Lung (tissue), 12 donors: ENCODE data around the gene PAX2. TPM values are rescaled to one million over a fixed set of nuclear protein-coding genes. Genes with fewer than 3 reads are reported as not detected.
"Not testable (repeated sequence)": the region's sequence is repeated elsewhere in the genome, so short reads cannot be mapped to it uniquely, and the experiment has no call there.

ENCODE experiments used
- ATAC-seq: fragments of 200-7000 bp; cut with Tn5 transposase; one replicate; pipeline ENCODE4 v1.9.1; 2020; ENCODE audit warnings: moderate number of reproducible peaks; ENCODE audit not compliant: insufficient read depth, low FRiP score
- DNase-seq, 3 donors: peaks; one replicate each; pipeline ENCODE4 v3.0.0-alpha.2; 2013 to 2017
- H3K27ac ChIP-seq, 2 donors: one replicate each; pipeline ENCODE4 v1.5.1; 2013; ENCODE audit warnings: mild to moderate bottlenecking in 2 of 2, moderate library complexity in 2 of 2, control low read depth in 1 of 2, inconsistent platforms in 1 of 2, low read depth in 1 of 2, low read length in 1 of 2
- H3K27me3 ChIP-seq, 3 donors: one replicate each; pipeline ENCODE4 v1.5.1; 2013; ENCODE audit warnings: low read length in 2 of 3; ENCODE audit not compliant: control insufficient read depth in 3 of 3, insufficient read depth in 3 of 3
- H3K36me3 ChIP-seq, 4 donors: one replicate each; pipeline ENCODE4 v1.5.1; 2013; ENCODE audit warnings: low read length in 4 of 4, mild to moderate bottlenecking in 1 of 4, moderate library complexity in 1 of 4; ENCODE audit not compliant: control insufficient read depth in 4 of 4, insufficient read depth in 4 of 4
- H3K4me1 ChIP-seq, 5 donors: one replicate each; pipeline ENCODE4 v1.5.1; 2013; ENCODE audit warnings: low read length in 5 of 5, mild to moderate bottlenecking in 2 of 5, moderate library complexity in 1 of 5; ENCODE audit not compliant: control insufficient read depth in 5 of 5, insufficient read depth in 5 of 5
- H3K4me3 ChIP-seq: one replicate; pipeline ENCODE4 v1.5.1; 2013; ENCODE audit warnings: mild to moderate bottlenecking, control low read depth, moderate library complexity
- H3K9ac ChIP-seq, 2 donors: one replicate each; pipeline ENCODE4 v1.5.1; 2013; ENCODE audit warnings: low read length in 2 of 2, control low read depth in 1 of 2; ENCODE audit not compliant: insufficient read depth in 1 of 2
- H3K9me3 ChIP-seq, 4 donors: one replicate each; pipeline ENCODE4 v1.5.1; 2013; ENCODE audit warnings: low read length in 3 of 4, mild to moderate bottlenecking in 1 of 4, moderate library complexity in 1 of 4; ENCODE audit not compliant: control insufficient read depth in 4 of 4, insufficient read depth in 3 of 4
- WGBS, 2 donors: extraction: QIAGEN DNeasy Blood & Tissue Kit; methylation state at CpG; one replicate each; pipeline ENCODE4 v1.1.7; 2013; 5-methylcytosine and 5-hydroxymethylcytosine counted together
- polyA plus RNA-seq, 2 donors: library from polyadenylated mRNA; stranded (reverse); fragments of 200-250 nt; gene quantifications; one replicate each; pipeline ENCODE4 v1.2.1, GENCODE V29; 2013
- total RNA-seq, 2 donors: library from RNA; depleted of rRNA in 1 of 2; stranded (reverse); fragments of >200 nt in 1 of 2; gene quantifications; one replicate each; pipeline ENCODE4 v1.2.1, GENCODE V29; 2014 to 2021
- TF ChIP-seq, protein P1 (sequence below): IDR thresholded peaks from 2 replicates; pipeline ENCODE4 v1.5.1; 2012; ENCODE audit warnings: mild to moderate bottlenecking; ENCODE audit errors: control extremely low read depth, extremely low read depth
- donor health status: control.
- donor health status: control.
- donor health status: Bipolar disorder and iron deficiency.
- donor health status: healthy.
- donor health status: DM: yes; HTN: yes; CAD: no.

The PAX2 gene
- total and polyA plus RNA-seq, 4 donors: not detected

DNA sequence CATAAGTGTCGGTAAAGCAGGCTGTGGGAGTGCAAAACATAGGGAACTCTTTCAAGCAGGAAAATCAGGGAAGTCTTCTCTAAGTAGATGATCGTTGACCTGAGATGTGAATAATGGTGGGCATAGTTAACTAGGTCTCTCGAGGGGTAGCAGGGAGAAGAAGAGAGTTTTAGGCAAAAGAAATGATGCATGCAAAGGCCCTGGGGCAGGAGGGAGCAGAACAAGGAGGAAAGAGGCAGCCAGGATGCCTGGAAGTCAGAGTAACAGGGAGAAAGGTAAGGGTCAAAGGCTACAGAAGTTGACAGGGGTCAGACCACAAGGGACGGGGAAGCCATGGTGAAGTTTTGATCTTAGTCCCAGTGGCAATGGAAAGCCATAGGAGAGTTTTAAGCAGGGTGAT, 47.8 kb upstream of the PAX2 start:
- Histone ChIP-seq H3K4me1 (no peaks in the 10 kb centered on the region), H3K4me3 (no peak overlapping the region), H3K9me3 (peaks cover 0 to 3% (median 0%) of the 10 kb centered on the region in 4 donors), H3K27ac (no peak overlapping the region), H3K27me3 (peaks cover 0 to 45% (median 6%) of the 10 kb centered on the region in 3 donors), H3K36me3 (no peaks in the 10 kb centered on the region), H3K9ac (no peak overlapping the region)
- TF ChIP-seq, protein P1, sequence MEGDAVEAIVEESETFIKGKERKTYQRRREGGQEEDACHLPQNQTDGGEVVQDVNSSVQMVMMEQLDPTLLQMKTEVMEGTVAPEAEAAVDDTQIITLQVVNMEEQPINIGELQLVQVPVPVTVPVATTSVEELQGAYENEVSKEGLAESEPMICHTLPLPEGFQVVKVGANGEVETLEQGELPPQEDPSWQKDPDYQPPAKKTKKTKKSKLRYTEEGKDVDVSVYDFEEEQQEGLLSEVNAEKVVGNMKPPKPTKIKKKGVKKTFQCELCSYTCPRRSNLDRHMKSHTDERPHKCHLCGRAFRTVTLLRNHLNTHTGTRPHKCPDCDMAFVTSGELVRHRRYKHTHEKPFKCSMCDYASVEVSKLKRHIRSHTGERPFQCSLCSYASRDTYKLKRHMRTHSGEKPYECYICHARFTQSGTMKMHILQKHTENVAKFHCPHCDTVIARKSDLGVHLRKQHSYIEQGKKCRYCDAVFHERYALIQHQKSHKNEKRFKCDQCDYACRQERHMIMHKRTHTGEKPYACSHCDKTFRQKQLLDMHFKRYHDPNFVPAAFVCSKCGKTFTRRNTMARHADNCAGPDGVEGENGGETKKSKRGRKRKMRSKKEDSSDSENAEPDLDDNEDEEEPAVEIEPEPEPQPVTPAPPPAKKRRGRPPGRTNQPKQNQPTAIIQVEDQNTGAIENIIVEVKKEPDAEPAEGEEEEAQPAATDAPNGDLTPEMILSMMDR: no peak
- no peak for DNase-seq
- ATAC-seq: no peak
- WGBS, 2 donors: 71 to 74% methylated on average over 4 of the region's 4 CpGs

DNA sequence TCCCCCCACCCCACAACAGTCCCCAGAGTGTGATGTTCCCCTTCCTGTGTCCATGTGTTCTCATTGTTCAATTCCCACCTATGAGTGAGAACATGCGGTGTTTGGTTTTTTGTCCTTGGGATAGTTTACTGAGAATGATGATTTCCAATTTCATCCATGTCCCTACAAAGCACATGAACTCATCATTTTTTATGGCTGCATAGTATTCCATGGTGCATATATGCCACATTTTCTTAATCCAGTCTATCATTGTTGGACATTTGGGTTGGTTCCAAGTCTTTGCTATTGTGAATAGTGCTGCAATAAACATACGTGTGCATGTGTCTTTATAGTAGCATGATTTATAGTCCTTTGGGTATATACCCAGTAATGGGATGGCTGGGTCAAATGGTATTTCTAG, 43.7 kb upstream of the PAX2 start:
- not testable (repeated sequence) for H3K9ac ChIP-seq, H3K4me3 ChIP-seq, DNase-seq, H3K27ac ChIP-seq, H3K4me1 ChIP-seq, ATAC-seq, H3K36me3 ChIP-seq
- H3K9me3 ChIP-seq: peaks cover 0 to 13% (median 0%) of the 10 kb centered on the region in 4 donors
- WGBS, 2 donors: 92 to 100% methylated on average over 1 of the region's 2 CpGs
- peaks cover 2 to 52% (median 6%) of the 10 kb centered on the region in 3 donors for H3K27me3 ChIP-seq

DNA sequence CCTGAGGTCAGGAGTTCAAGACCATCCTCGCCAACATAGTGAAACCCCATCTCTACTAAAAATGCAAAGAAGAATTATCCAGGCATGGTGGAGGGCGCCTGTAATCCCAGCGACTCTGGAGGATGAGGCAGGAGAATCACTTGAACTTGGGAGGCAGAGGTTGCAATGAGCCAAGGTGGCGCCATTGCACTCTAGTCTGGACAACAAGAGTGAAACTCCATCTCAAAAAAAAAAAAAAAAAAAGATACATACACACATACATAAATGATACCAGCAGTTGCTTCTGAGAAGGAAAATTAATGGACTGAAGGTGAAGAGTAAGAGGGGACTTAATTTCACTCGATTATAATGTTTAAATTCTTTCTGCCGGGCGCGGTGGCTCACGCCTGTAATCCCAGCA, 40.2 kb upstream of the PAX2 start:
- Histone ChIP-seq H3K27ac (no peak overlapping the region), H3K9me3 (peaks cover 0 to 16% (median 0%) of the 10 kb centered on the region in 4 donors), H3K9ac (no peak overlapping the region), H3K4me1 (peaks cover 0 to 4% (median 0%) of the 10 kb centered on the region in 5 donors), H3K4me3 (no peak overlapping the region), H3K27me3 (peaks cover 13 to 46% (median 16%) of the 10 kb centered on the region in 3 donors), H3K36me3 (no peaks in the 10 kb centered on the region)
- WGBS, 2 donors: 79 to 83% methylated on average over 9 of the region's 9 CpGs
- DNase-seq (no peak), ATAC-seq (no peak)
- TF ChIP-seq, protein P1: no peak

DNA sequence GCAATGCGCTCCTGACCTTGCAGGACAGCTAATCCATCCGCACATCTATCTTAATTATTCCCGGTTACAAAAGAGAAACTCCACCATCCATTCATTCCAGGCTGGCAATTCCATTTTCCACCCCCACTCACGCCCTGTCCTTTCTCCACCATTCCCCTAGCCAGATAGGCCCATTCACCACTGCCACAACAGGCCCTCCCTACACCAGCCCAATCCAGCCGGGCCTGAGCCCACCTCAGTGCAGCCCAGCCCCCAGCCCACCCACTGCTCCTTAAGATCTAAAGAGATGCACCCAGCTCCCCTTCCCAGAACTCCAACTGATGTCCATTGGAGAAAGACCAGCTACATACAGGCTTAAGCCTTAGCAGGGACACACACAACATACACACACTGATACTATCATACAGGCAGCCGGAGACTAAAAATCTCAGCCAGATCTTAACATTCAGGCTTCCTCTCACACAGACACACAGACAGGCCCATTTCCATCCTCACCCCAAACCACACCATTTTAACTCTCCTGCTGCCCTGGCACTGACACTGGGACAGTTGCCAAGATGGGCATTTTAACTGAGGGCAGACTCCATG, 38.0 kb upstream of the PAX2 start:
- H3K27ac ChIP-seq: no peak overlapping the region
- H3K9ac ChIP-seq: no peak overlapping the region
- no peak for DNase-seq
- peaks cover 25 to 56% (median 25%) of the 10 kb centered on the region in 3 donors for H3K27me3 ChIP-seq
- 79 to 84% methylated on average over 6 of the region's 6 CpGs for WGBS, 2 donors
- TF ChIP-seq, protein P1: no peak
- no peak for ATAC-seq
- peaks cover 0 to 19% (median 0%) of the 10 kb centered on the region in 4 donors for H3K9me3 ChIP-seq
- H3K4me3 ChIP-seq: no peak overlapping the region
- H3K4me1 ChIP-seq: peaks cover 0 to 9% (median 0%) of the 10 kb centered on the region in 5 donors
- H3K36me3 ChIP-seq: no peaks in the 10 kb centered on the region
